H1 (cell line): ENCODE data around the gene ME3. TPM values are rescaled to one million over a fixed set of nuclear protein-coding genes. Genes with fewer than 3 reads are reported as not detected.

ENCODE experiments used
- CTCF ChIA-PET: fragments of 300-600 bp; sonication (Branson Sonifier 250); formaldehyde crosslinking; loops from one replicate; lab custom pipeline; 2021; ENCODE audit not compliant: partially characterized antibody; lab: Charles Lee
- POLR2A ChIA-PET: fragments of 300-600 bp; sonication (Branson Sonifier 250); formaldehyde crosslinking; loops from one replicate; lab custom pipeline; 2021; ENCODE audit warnings: inconsistent platforms; ENCODE audit not compliant: partially characterized antibody; lab: Charles Lee
- DNase-seq, 2 experiments: peaks; one replicate each; pipeline versions ENCODE4 v3.0.0 to v3.0.0-alpha.2; 2010 to 2022; ENCODE audit warnings: low spot score in 2 of 2, low read depth in 1 of 2, mixed read lengths in 1 of 2
- FAIRE-seq: peaks from 2 replicates; lab custom pipeline; 2011; peaks lifted over from hg19 to GRCh38; lab: Jason Lieb, UNC
- H2AFZ ChIP-seq: 2 replicates; pipeline ENCODE4 v1.8.1; 2012; ENCODE audit warnings: low read length, inconsistent platforms
- H2AK5ac ChIP-seq: 2 replicates; pipeline ENCODE4 v1.6.1; 2013; ENCODE audit warnings: low read depth, low read length
- H2BK120ac ChIP-seq: replicated peaks from 2 replicates; pipeline ENCODE3; 2013; ENCODE audit warnings: low read depth, low read length, inconsistent platforms
- H2BK12ac ChIP-seq: 2 replicates; pipeline ENCODE4 v1.6.1; 2013; ENCODE audit warnings: low read depth, low read length
- H2BK15ac ChIP-seq: 2 replicates; pipeline ENCODE4 v1.6.1; 2013; ENCODE audit warnings: low read length
- H2BK20ac ChIP-seq: 2 replicates; pipeline ENCODE4 v1.6.1; 2013; ENCODE audit warnings: low read length
- H2BK5ac ChIP-seq: 2 replicates; pipeline ENCODE4 v1.6.1; 2013; ENCODE audit warnings: low read depth, low read length
- H3K14ac ChIP-seq: 2 replicates; pipeline ENCODE4 v1.6.1; 2013; ENCODE audit warnings: inconsistent platforms; ENCODE audit not compliant: insufficient read length
- H3K18ac ChIP-seq: 2 replicates; pipeline ENCODE4 v1.6.1; 2013; ENCODE audit warnings: low read length; ENCODE audit errors: extremely low read depth
- H3K23ac ChIP-seq: 2 replicates; pipeline ENCODE4 v1.6.1; 2013; ENCODE audit warnings: inconsistent platforms; ENCODE audit not compliant: insufficient read length
- H3K23me2 ChIP-seq: 2 replicates; pipeline ENCODE4 v1.6.1; 2013; ENCODE audit warnings: low read depth, low read length
- H3K27ac ChIP-seq: 2 replicates; pipeline ENCODE4 v1.6.1; 2011; ENCODE audit warnings: low read depth, low read length, inconsistent platforms
- H3K27me3 ChIP-seq, 4 experiments: replicated peaks in 1 of 4; 1 replicate in 1 of 4; 2 replicates in 3 of 4; pipeline versions ENCODE4 v1.6.1 to v1.8.1; 2011 to 2013; ENCODE audit warnings: low read length in 3 of 4, mild to moderate bottlenecking in 3 of 4, inconsistent platforms in 2 of 4, mixed read lengths in 2 of 4, moderate library complexity in 1 of 4; ENCODE audit not compliant: control insufficient read depth in 3 of 4, insufficient read depth in 3 of 4; ENCODE audit errors: extremely low read depth in 1 of 4
- H3K36me3 ChIP-seq, 4 experiments: 2 replicates each; pipeline versions ENCODE4 v1.6.1 to v1.8.1; 2011 to 2013; ENCODE audit warnings: mild to moderate bottlenecking in 4 of 4, low read length in 3 of 4, moderate library complexity in 2 of 4, control low read depth in 1 of 4, inconsistent platforms in 1 of 4; ENCODE audit not compliant: insufficient read depth in 4 of 4, control insufficient read depth in 2 of 4
- H3K4ac ChIP-seq: replicated peaks from 2 replicates; pipeline ENCODE3; 2013; ENCODE audit warnings: low read length, low read depth, mixed read lengths, inconsistent platforms; ENCODE audit not compliant: insufficient read length
- H3K4me1 ChIP-seq, 4 experiments: replicated peaks in 1 of 4; 1 replicate in 1 of 4; 2 replicates in 3 of 4; pipeline versions ENCODE4 v1.6.1 to v1.8.1; 2011 to 2013; ENCODE audit warnings: low read length in 3 of 4, inconsistent platforms in 2 of 4, mixed read lengths in 1 of 4; ENCODE audit not compliant: insufficient read depth in 4 of 4, control insufficient read depth in 3 of 4
- H3K4me2 ChIP-seq, 2 experiments: 2 replicates each; pipeline versions ENCODE4 v1.6.1 to v1.8.1; 2011 to 2013; ENCODE audit warnings: low read depth in 2 of 2, low read length in 2 of 2, control low read depth in 1 of 2, inconsistent platforms in 1 of 2, mild to moderate bottlenecking in 1 of 2; ENCODE audit not compliant: insufficient read depth in 1 of 2
- H3K4me3 ChIP-seq, 4 experiments: fragments of 200-600, 300-600 bp in 1 of 4; sonication (generic), shearing (Covaris generic), sonication (Bioruptor Twin) in 1 of 4; 2 replicates each; pipeline versions ENCODE4 v1.5.1 to v1.8.1; 2011 to 2016; ENCODE audit warnings: low read length in 4 of 4, low read depth in 3 of 4, control low read depth in 2 of 4, inconsistent platforms in 2 of 4, mild to moderate bottlenecking in 2 of 4, mixed read lengths in 1 of 4, moderate library complexity in 1 of 4; ENCODE audit not compliant: insufficient read depth in 2 of 4; ENCODE audit errors: extremely low read depth in 1 of 4
- H3K56ac ChIP-seq: replicated peaks from 2 replicates; pipeline ENCODE3; 2013; ENCODE audit warnings: low read depth, mild to moderate bottlenecking, mixed read lengths, low read length, inconsistent platforms; ENCODE audit not compliant: insufficient read length
- H3K79me1 ChIP-seq: 2 replicates; pipeline ENCODE4 v1.6.1; 2013; ENCODE audit warnings: low read depth, low read length, control low read depth
- H3K79me2 ChIP-seq, 2 experiments: 2 replicates each; pipeline versions ENCODE4 v1.6.1 to v1.8.1; 2012 to 2013; ENCODE audit warnings: low read length in 2 of 2, mild to moderate bottlenecking in 2 of 2, inconsistent platforms in 1 of 2; ENCODE audit not compliant: insufficient read depth in 2 of 2, control insufficient read depth in 1 of 2
- H3K9ac ChIP-seq, 4 experiments: replicated peaks in 1 of 4; 1 replicate in 1 of 4; 2 replicates in 3 of 4; pipeline versions ENCODE4 v1.6.1 to v1.8.1; 2011 to 2013; ENCODE audit warnings: low read depth in 3 of 4, low read length in 3 of 4, control low read depth in 2 of 4, mild to moderate bottlenecking in 2 of 4, moderate library complexity in 2 of 4, inconsistent platforms in 1 of 4; ENCODE audit errors: extremely low read depth in 1 of 4
- H3K9me3 ChIP-seq, 2 experiments: 2 replicates each; pipeline versions ENCODE4 v1.6.1 to v1.8.1; 2012 to 2013; ENCODE audit warnings: mild to moderate bottlenecking in 2 of 2, moderate library complexity in 2 of 2, control low read depth in 1 of 2, inconsistent platforms in 1 of 2, low read depth in 1 of 2, low read length in 1 of 2, mixed read lengths in 1 of 2; ENCODE audit not compliant: insufficient read depth in 2 of 2
- H4K20me1 ChIP-seq, 2 experiments: replicated peaks in 1 of 2; 2 replicates each; pipeline versions ENCODE3 to v1.8.1; 2011 to 2013; ENCODE audit warnings: inconsistent platforms in 2 of 2, low read length in 2 of 2, mild to moderate bottlenecking in 1 of 2; ENCODE audit not compliant: insufficient read depth in 2 of 2, control insufficient read depth in 1 of 2
- H4K5ac ChIP-seq: 2 replicates; pipeline ENCODE4 v1.6.1; 2013; ENCODE audit warnings: low read length, low read depth, mixed read lengths, inconsistent platforms; ENCODE audit not compliant: insufficient read length
- H4K8ac ChIP-seq: 2 replicates; pipeline ENCODE4 v1.8.0; 2013; ENCODE audit warnings: mild to moderate bottlenecking, moderate library complexity, low read length, inconsistent platforms; ENCODE audit not compliant: insufficient read depth; ENCODE audit errors: extremely low read depth
- H4K91ac ChIP-seq: replicated peaks from 2 replicates; pipeline ENCODE3; 2013; ENCODE audit warnings: low read length, mixed read lengths, inconsistent platforms; ENCODE audit not compliant: insufficient read length
- CEBPB ChIP-seq: IDR thresholded peaks from 2 replicates; pipeline ENCODE4 v1.6.1; 2012; ENCODE audit warnings: low read depth, low read length
- EGR1 ChIP-seq: IDR thresholded peaks from 2 replicates; pipeline ENCODE4 v1.6.1; 2011; ENCODE audit warnings: low read depth, low read length, borderline replicate concordance
- KDM1A ChIP-seq: fragments of 200-600, 300-600 bp; sonication (generic); IDR thresholded peaks from 2 replicates; pipeline ENCODE4 v1.7.1; 2016; ENCODE audit warnings: mild to moderate bottlenecking, low read length, borderline replicate concordance
- SP1 ChIP-seq: IDR thresholded peaks from 2 replicates; pipeline ENCODE4 v1.6.1; 2011; ENCODE audit warnings: low read depth, low read length
- SP2 ChIP-seq: IDR thresholded peaks from 2 replicates; pipeline ENCODE4 v1.6.1; 2012; ENCODE audit warnings: mild to moderate bottlenecking, low read length, inconsistent platforms
- TBP ChIP-seq: IDR thresholded peaks from 2 replicates; pipeline ENCODE4 v1.6.1; 2011; ENCODE audit warnings: low read depth, low read length, improper control_type of control experiment
- WGBS, 2 experiments: shearing (Covaris generic) in 1 of 2; methylation state at CpG; one replicate each; pipeline versions ENCODE4 v1.1.6 to v1.1.7; 2013 to 2015; ENCODE audit warnings: low lambda C conversion rate in 2 of 2, mixed read lengths in 2 of 2, inconsistent platforms in 1 of 2, low coverage in 1 of 2, missing lambda C conversion rate in 1 of 2; ENCODE audit not compliant: insufficient replicate concordance in 2 of 2, insufficient coverage in 1 of 2, insufficient read length in 1 of 2; ENCODE audit errors: extremely low coverage in 1 of 2, missing lambda C conversion rate in 1 of 2; 5-methylcytosine and 5-hydroxymethylcytosine counted together
- polyA plus RNA-seq, 7 experiments: library from polyadenylated mRNA; depleted of rRNA in 3 of 7; stranded (reverse) in 5 of 7; unstranded in 2 of 7; fragments of >200 nt in 5 of 7; fragments of 200-250 nt in 2 of 7; gene quantifications; 1 replicate in 5 of 7; 2 replicates in 1 of 7; 4 replicates in 1 of 7; pipeline versions ENCODE4 v1.2.1 to v1.2.3, GENCODE V29; 2011 to 2013; ENCODE audit warnings: missing spikeins in 2 of 7, mixed read lengths in 2 of 7
- total RNA-seq: library from RNA; stranded (reverse); fragmentation: NEBNext Ultra II Directional; extraction: Animal tissue kit (Norgen Biotek cat#: 25700); gene quantifications from 2 replicates; pipeline ENCODE4 v1.2.1, GENCODE V29; 2021

Gene ME3
- total and polyA plus RNA-seq, 2 of the 8 experiments (the other 6 are each of a cell fraction or from before 2014, with no cell fraction given): 1.5 to 2.8 TPM

DNA sequence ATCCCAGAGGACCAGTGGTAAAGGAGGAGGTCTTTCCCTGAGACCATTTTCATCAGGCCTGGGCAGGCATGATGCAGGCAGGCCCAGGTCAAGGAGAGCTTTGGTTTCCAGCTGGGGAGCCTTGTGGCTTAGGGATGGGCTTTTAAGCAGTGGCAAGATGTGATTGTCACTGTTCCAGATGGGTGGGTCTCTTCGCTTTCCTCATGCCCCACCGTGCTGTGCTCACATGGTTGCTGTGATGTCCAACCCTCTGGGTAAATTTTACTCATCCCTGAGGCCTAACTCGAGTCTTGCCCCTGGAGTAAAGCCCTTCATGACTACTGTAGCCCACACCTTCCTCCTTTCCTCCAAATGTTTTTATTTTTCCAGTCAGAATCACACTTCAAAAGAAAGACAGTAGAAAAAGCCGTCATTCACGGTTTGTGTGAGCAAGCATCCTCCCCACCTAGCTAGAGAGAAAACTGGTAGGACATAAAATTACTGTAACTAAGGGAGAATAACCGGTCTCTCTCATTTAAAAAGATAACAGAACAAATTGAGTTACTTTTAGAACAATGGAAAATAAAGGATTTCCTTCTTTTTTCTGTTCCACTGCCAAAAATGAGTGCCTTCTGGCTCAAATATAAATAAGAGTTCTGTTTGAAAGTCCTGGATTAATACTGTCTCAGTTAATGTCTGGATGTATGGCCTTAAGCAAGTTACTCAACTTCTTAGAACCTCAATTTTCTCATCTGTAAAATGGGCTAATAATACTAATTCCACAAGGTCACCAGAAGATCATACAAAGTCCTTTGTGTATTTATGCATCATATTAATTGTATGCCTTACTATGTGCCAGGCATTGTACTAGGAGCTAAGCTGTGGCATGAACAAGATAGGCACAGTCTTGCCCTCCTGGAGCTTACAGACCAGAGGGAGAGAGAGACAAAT, 84.9 kb downstream of the ME3 start:
- no peaks in the 10 kb centered on the region for H3K27me3 ChIP-seq
- TF ChIP-seq SP2 (no peak), KDM1A (peak; percentile 25; the same call in 1 of the 2 replicates), SP1 (no peak), TBP (no peak), CEBPB (no peak), EGR1 (no peak)
- no peaks in the 10 kb centered on the region for H3K79me2 ChIP-seq
- H2BK12ac ChIP-seq: no peak overlapping the region
- H2BK20ac ChIP-seq: no peak overlapping the region
- H2AFZ ChIP-seq: no peak overlapping the region
- DNase-seq (no peak), FAIRE-seq (no peak)
- no peak overlapping the region for H3K4ac ChIP-seq
- no peaks in the 10 kb centered on the region for H3K36me3 ChIP-seq
- no peak overlapping the region for H3K4me3 ChIP-seq
- no peak overlapping the region for H4K8ac ChIP-seq
- no peak overlapping the region; the same call in 1 of the 2 replicates for H3K18ac ChIP-seq
- no peak overlapping the region for H3K9ac ChIP-seq
- H4K5ac ChIP-seq: no peak overlapping the region
- no peaks in the 10 kb centered on the region for H4K20me1 ChIP-seq
- H3K4me1 ChIP-seq: peaks cover 3 to 11% (median 8%) of the 10 kb centered on the region in 4 experiments; a peak in 6 of 7 replicates
- H2AK5ac ChIP-seq: no peak overlapping the region
- H2BK5ac ChIP-seq: no peak overlapping the region
- 0 out of 2 replicates have a peak overlapping the region, but pooled peaks have one; percentile 76 for H2BK15ac ChIP-seq
- CTCF ChIA-PET: interaction anchor here (1.0 to 3.2 kb wide), 5 partner anchors 16 to 137 kb away, joined by 3 to 24 read pairs (median 6); no protein-coding TSS in a partner anchor
- WGBS, 2 experiments: 92% methylated on average over 6 of the region's 6 CpGs; no CpG with 5 or more reads in 1 of the 2 experiments
- no peaks in the 10 kb centered on the region for H3K79me1 ChIP-seq
- H3K23me2 ChIP-seq: no peaks in the 10 kb centered on the region; the same call in 1 of the 2 replicates
- POLR2A ChIA-PET: interaction anchor here (0.6 to 1.4 kb wide), 2 partner anchors 16 to 131 kb away, joined by 4 to 6 read pairs; no protein-coding TSS in a partner anchor
- no peak overlapping the region for H3K56ac ChIP-seq
- H3K27ac ChIP-seq: no peak overlapping the region
- H3K9me3 ChIP-seq: no peaks in the 10 kb centered on the region
- peak overlapping the region; percentile 31 for H2BK120ac ChIP-seq
- H4K91ac ChIP-seq: no peak overlapping the region
- H3K14ac ChIP-seq: no peak overlapping the region
- H3K4me2 ChIP-seq: no peak overlapping the region
- H3K23ac ChIP-seq: no peak overlapping the region
